Measurements from ENCODE around the gene JUNB. TPM values are rescaled to one million over a fixed set of nuclear protein-coding genes. Genes with fewer than 3 reads are reported as not detected.

The JUNB gene
- total and polyA plus RNA-seq, 4 donors, result 111 to 689 (median 163) TPM

DNA sequence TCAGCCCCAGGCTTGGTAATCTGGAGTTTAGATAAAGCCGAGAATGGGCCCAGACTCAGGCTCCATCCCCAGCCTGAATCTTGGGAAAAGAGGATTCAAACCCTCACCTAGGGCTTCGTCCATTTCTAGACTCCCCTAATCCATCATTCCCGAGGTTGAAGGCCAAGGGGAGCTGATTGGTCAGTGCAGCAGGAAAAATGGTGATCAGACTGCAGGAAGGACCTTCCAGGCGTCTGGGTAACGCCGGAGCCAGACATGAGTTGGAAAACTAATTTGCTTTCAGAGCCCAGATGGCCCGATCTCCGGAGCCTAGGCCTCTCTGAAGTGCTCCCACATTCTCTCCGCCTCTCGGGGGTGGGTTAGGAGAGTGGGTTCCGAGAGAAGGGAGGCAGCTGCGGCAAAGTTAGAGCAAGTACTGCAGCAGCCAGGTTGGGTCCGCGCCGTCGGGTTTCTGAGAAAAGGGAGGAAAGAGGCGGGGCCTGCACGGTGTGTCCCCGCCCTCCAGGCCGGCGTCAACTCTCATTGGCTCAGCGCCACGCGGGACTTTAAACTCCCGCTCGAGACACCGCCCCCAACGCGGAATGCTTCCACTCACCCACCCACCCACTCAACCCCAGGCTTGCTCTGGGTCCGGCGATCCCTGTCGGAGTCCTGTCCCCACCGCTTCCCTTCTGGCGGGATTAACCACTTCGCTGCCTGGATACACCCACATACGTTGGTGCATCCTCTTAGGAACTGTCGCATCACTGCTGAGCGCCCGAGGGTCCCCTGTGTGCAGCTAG lies 43.9 kb downstream of the JUNB start:
- Histone ChIP-seq H3K27me3 (ENCODE audit: control insufficient read depth in 3 of 3, insufficient read depth in 3 of 3, low read length in 2 of 3) (peaks cover 0 to 69% (median 66%) of the 10 kb centered on the region in 3 donors), H3K27ac (ENCODE audit: low read depth in 1 of 2, low read length in 1 of 2) (no peak overlapping the region), H3K36me3 (ENCODE audit: control insufficient read depth in 4 of 4, insufficient read depth in 4 of 4, low read length in 4 of 4) (no peaks in the 10 kb centered on the region), H3K9ac (ENCODE audit: insufficient read depth in 1 of 2, low read length in 2 of 2) (no peak overlapping the region), H3K9me3 (ENCODE audit: control insufficient read depth in 4 of 4, insufficient read depth in 3 of 4, low read length in 3 of 4) (peaks cover 0 to 4% (median 0%) of the 10 kb centered on the region in 4 donors), H3K4me1 (ENCODE audit: control insufficient read depth in 5 of 5, insufficient read depth in 5 of 5, low read length in 5 of 5) (peaks cover 0 to 11% (median 0%) of the 10 kb centered on the region in 5 donors), H3K4me3 (no peak overlapping the region)
- 6 to 11% methylated on average over 39 of the region's 39 CpGs for WGBS, 2 donors
- ATAC-seq (ENCODE audit: insufficient read depth, low FRiP score) (no peak), DNase-seq (peak in 1 of 3 donors; percentile 14)
- TF ChIP-seq CTCF (IDR thresholded peaks at IDR 0.05; ENCODE audit: control extremely low read depth, extremely low read depth), result no peak

GRCh38 chr19:12836529-12836863 lies 45.2 kb downstream of the JUNB start:
- WGBS, 2 donors, result 5 to 9% methylated on average over 6 of the region's 6 CpGs
- Histone ChIP-seq H3K27ac (ENCODE audit: low read depth in 1 of 2, low read length in 1 of 2) (no peak overlapping the region), H3K4me3 (no peak overlapping the region), H3K36me3 (ENCODE audit: control insufficient read depth in 4 of 4, insufficient read depth in 4 of 4, low read length in 4 of 4) (no peaks in the 10 kb centered on the region), H3K27me3 (ENCODE audit: control insufficient read depth in 3 of 3, insufficient read depth in 3 of 3, low read length in 2 of 3) (peaks cover 0 to 75% (median 66%) of the 10 kb centered on the region in 3 donors), H3K9me3 (ENCODE audit: control insufficient read depth in 4 of 4, insufficient read depth in 3 of 4, low read length in 3 of 4) (peaks cover 0 to 4% (median 0%) of the 10 kb centered on the region in 4 donors), H3K4me1 (ENCODE audit: control insufficient read depth in 5 of 5, insufficient read depth in 5 of 5, low read length in 5 of 5) (peaks cover 0 to 13% (median 0%) of the 10 kb centered on the region in 5 donors), H3K9ac (ENCODE audit: insufficient read depth in 1 of 2, low read length in 2 of 2) (no peak overlapping the region)
- ATAC-seq (ENCODE audit: insufficient read depth, low FRiP score), result no peak
- TF ChIP-seq CTCF (IDR thresholded peaks at IDR 0.05; ENCODE audit: control extremely low read depth, extremely low read depth), result no peak
- DNase-seq, result no peak

GRCh38 chr19:12837225-12837624 lies 45.9 kb downstream of the JUNB start:
- H3K9me3 ChIP-seq (ENCODE audit: control insufficient read depth in 4 of 4, insufficient read depth in 3 of 4, low read length in 3 of 4), result peaks cover 0 to 4% (median 0%) of the 10 kb centered on the region in 4 donors
- DNase-seq, result no peak
- H3K4me1 ChIP-seq (ENCODE audit: control insufficient read depth in 5 of 5, insufficient read depth in 5 of 5, low read length in 5 of 5), result peaks cover 0 to 13% (median 0%) of the 10 kb centered on the region in 5 donors
- 78 to 79% methylated on average over 4 of the region's 4 CpGs for WGBS, 2 donors
- no peaks in the 10 kb centered on the region for H3K36me3 ChIP-seq (ENCODE audit: control insufficient read depth in 4 of 4, insufficient read depth in 4 of 4, low read length in 4 of 4)
- TF ChIP-seq CTCF (IDR thresholded peaks at IDR 0.05; ENCODE audit: control extremely low read depth, extremely low read depth), result no peak
- no peak overlapping the region for H3K27ac ChIP-seq (ENCODE audit: low read depth in 1 of 2, low read length in 1 of 2)
- H3K4me3 ChIP-seq, result no peak overlapping the region
- peaks cover 0 to 75% (median 66%) of the 10 kb centered on the region in 3 donors for H3K27me3 ChIP-seq (ENCODE audit: control insufficient read depth in 3 of 3, insufficient read depth in 3 of 3, low read length in 2 of 3)
- H3K9ac ChIP-seq (ENCODE audit: insufficient read depth in 1 of 2, low read length in 2 of 2), result no peak overlapping the region
- no peak for ATAC-seq (ENCODE audit: insufficient read depth, low FRiP score)
